T-helper 9 cell (primary cell): ENCODE measurements around the gene SBK1.
"Not testable (repeated sequence)": the region's sequence is repeated elsewhere in the genome, so short reads cannot be mapped to it uniquely, and the experiment has no call there.

Experiments
- DNase-seq: peaks from one replicate; pipeline ENCODE4 v3.0.0-alpha.2; 2020

The SBK1 gene

DNA sequence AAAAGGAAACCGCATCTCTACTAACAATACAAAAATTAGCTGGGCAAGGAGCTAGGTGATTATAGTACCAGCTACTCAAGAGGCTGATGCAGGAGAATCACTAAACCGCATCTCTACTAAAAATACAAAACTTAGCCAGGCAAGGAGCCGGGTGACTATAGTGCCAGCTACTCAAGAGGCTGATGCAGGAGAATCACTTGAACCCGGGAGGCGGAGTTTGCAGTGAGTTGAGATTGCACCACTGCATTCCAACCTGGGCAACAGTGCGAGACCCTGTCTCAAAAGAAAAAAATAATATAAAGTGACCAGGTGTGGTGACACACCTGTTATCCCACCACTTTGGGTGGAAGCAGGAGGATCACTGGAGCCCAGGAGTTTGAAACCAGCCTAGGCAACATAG lies 45.9 kb downstream of the SBK1 start:
- DNase-seq: not testable (repeated sequence)

DNA sequence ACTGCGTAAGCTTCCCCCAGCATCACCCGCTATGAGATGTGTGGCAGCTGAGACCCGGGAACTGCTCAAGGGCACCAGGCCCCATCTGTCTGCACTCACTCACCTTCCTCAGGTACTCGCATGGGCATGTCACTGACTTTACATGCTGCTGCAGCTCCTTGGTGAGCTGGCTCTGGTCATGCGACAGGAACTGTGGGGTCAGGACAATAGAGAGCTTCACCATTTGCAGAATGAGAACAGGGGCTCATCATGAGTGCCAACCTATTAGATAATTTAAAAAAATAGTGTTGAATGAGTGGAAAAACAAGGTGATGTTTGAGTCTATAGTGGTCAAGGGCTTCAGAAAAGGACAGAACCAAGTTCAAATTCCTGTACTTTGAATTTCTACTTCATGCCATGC lies 70.3 kb downstream of the SBK1 start:
- DNase-seq: not testable (repeated sequence)

DNA sequence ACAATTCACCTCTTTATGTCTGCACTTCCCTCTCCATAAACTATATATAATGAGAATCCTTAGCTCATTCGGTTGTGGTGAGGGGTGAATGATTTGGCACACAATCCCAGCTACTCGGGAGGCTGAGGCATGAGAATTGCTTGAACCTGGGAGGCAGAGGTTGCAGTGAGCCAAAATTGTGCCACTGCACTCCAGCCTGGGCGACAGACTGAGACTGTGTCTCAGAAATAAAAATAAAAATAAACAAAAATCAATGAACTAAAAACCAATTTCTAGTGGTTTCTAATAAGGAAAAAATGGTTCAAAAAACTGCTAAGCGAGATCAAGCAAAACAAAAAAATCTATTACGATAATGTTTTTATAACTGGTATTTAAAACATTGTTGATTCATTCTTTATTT lies 71.1 kb downstream of the SBK1 start, which contains the start of gene NPIPB6:
Gene NPIPB6 (minus strand): TSS at position 101 of the 400 bp plus-strand sequence. CDS start 686 bp downstream, outside the sequence.
- DNase-seq: not testable (repeated sequence)

DNA sequence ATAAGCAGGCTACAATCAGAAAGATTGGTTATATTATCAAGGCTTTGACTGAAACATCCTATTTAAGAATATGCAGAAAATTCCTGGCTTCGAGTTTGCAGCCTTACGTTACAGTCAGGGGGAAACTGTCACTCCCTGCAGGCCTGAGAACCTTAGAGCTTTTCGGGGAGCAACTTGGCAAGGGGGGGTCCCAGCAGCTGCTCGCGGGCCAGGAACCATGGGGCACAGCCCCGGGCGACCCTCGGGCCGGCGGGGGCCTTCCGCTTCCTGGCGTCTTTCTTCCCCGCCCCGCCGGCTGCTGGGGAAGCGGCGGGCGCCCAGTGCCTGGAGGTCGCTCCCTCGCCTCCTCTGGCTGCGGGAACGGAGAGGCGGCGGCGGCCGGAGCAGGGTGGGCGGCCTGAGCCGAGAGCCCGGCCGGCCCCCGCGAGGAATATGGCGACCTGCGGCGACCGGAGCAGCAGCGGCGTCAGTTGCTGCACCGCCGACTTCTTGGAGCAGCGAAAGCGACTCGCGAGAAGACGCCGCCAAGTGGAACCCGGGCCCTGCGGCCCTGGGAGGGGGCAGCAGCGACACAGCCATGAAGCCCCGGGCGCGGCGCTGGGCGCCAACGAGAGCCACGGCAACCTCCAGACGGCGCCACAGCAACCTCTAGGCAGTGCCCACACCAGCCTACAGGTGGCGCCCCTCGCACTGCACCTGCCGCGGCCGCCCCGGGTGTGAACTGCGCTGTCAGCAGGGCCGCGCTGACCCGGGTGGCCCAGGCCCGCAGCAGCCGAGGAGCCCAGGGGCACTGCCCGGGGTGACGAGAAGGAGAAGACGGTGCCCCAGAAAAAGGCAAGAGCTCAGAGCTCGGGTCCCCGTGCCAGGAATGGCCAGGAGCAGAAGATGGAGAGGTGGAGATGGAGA lies 72.2 kb downstream of the SBK1 start:
- DNase-seq: peak; percentile 2

DNA sequence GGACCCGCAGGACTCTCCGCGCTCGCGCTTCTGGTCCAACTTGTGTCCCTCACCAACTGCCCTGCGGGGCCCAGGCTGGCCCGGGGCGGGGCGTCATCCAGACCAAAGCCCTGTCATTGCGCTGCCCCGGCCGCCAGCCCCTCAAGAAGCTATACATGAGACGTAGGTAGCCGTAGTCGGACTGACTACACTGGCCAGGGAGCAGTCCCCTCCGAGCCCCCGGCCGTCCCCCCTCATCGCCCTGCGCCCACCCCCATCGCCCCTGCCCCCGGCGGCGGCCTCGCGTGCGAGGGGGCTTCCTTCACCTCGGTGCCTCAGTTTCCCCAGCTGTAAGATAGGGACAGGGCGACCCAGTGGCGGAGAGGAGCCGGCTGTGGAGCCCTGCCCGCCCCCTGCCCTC lies 75.6 kb downstream of the SBK1 start:
- DNase-seq: not testable (repeated sequence)
